ENCODE results near the gene PRR22. TPM values are rescaled to one million over a fixed set of nuclear protein-coding genes. Genes with fewer than 3 reads are reported as not detected.

Gene PRR22
- total RNA-seq, 1 experiment from 2014 or later = 5.6 TPM

- H3K4me1 ChIP-seq (ENCODE audit: insufficient read depth, low read length) = no peaks in the 10 kb centered on the region; the same call in 1 of the 2 replicates
- ChIA-PET CTCF (interaction anchor here (2.2 kb wide), 1 partner anchor 18 kb away, joined by 16 read pairs; no protein-coding TSS in a partner anchor), POLR2A (ENCODE audit: unreplicated experiment) (no interaction called here)
These were observed 37.1 kb upstream of the PRR22 start for GRCh38 chr19:5821521-5822180.

GRCh38 chr19:5820785-5821184 is 36.2 kb upstream of the PRR22 start:
- DNase-seq (no peak), ATAC-seq (no peak)
- H3K27ac ChIP-seq (ENCODE audit: low read length) = no peak overlapping the region
- H3K4me1 ChIP-seq (ENCODE audit: insufficient read depth, low read length) = no peaks in the 10 kb centered on the region
- H3K4me2 ChIP-seq (ENCODE audit: low read length) = no peak overlapping the region
- POLR2A ChIA-PET (ENCODE audit: unreplicated experiment) = no interaction called here
- H2AFZ ChIP-seq (ENCODE audit: low read length) = no peak overlapping the region
- BruUV-seq (replicated peaks) = no TSS peak
- H3K36me3 ChIP-seq (ENCODE audit: low read depth, low read length) = no peaks in the 10 kb centered on the region
- no peaks in the 10 kb centered on the region for H3K9me2 ChIP-seq (replicated peaks; ENCODE audit: low read length)
- no peaks in the 10 kb centered on the region for H3K27me3 ChIP-seq (ENCODE audit: low read length)
- no peaks in the 10 kb centered on the region for H3K79me2 ChIP-seq (ENCODE audit: low read length)
- H3K4me3 ChIP-seq (ENCODE audit: low read length) = no peak overlapping the region
- H4K20me1 ChIP-seq (ENCODE audit: low read length) = no peaks in the 10 kb centered on the region
- H3K9me3 ChIP-seq (ENCODE audit: low read length) = no peaks in the 10 kb centered on the region
- no peaks in the 10 kb centered on the region for H3F3A ChIP-seq (ENCODE audit: low read length, unreplicated experiment)
- intact Hi-C loops (cut with micrococcal nuclease) = loop anchor here (5.0 kb wide), 1 partner anchor 72 kb away; no protein-coding TSS in a partner anchor
- TF ChIP-seq EZH2phosphoT487 (IDR thresholded peaks at IDR 0.05; ENCODE audit: borderline replicate concordance, low read length) (no peak), CTCF (conservative IDR thresholded peaks at IDR 0.05; ENCODE audit: low read depth, low read length) (no peak), EZH2 (IDR thresholded peaks at IDR 0.05; ENCODE audit: low read length, unreplicated experiment) (no peak)
- H3K9ac ChIP-seq (ENCODE audit: low read length) = no peak overlapping the region
- CTCF ChIA-PET = interaction anchor here (0.6 to 1.4 kb wide), 4 partner anchors 17 to 989 kb away, joined by 4 to 17 read pairs (median 8); no protein-coding TSS in a partner anchor

More at GRCh38 chr19:5821521-5822180, 37.1 kb upstream of the PRR22 start:
- no TSS peak for BruUV-seq (replicated peaks)
- Histone ChIP-seq H3K4me3 (ENCODE audit: low read length) (no peak overlapping the region), H3K27me3 (ENCODE audit: low read length) (no peaks in the 10 kb centered on the region), H3K36me3 (ENCODE audit: low read depth, low read length) (no peaks in the 10 kb centered on the region), H2AFZ (ENCODE audit: low read length) (no peak overlapping the region), H3K27ac (ENCODE audit: low read length) (no peak overlapping the region), H3K79me2 (ENCODE audit: low read length) (no peaks in the 10 kb centered on the region), H3K9ac (ENCODE audit: low read length) (no peak overlapping the region), H3K4me2 (ENCODE audit: low read length) (no peak overlapping the region), H4K20me1 (ENCODE audit: low read length) (no peaks in the 10 kb centered on the region), H3K9me2 (replicated peaks; ENCODE audit: low read length) (no peaks in the 10 kb centered on the region), H3K9me3 (ENCODE audit: low read length) (no peaks in the 10 kb centered on the region), H3F3A (ENCODE audit: low read length, unreplicated experiment) (no peaks in the 10 kb centered on the region)
- DNase-seq (no peak), ATAC-seq (no peak)
- TF ChIP-seq EZH2phosphoT487 (IDR thresholded peaks at IDR 0.05; ENCODE audit: borderline replicate concordance, low read length) (no peak), EZH2 (IDR thresholded peaks at IDR 0.05; ENCODE audit: low read length, unreplicated experiment) (no peak), CTCF (conservative IDR thresholded peaks at IDR 0.05; ENCODE audit: low read depth, low read length) (no peak)
- intact Hi-C loops (cut with micrococcal nuclease) = loop anchor here (5.0 kb wide), 1 partner anchor 71 kb away; no protein-coding TSS in a partner anchor

- Histone ChIP-seq H3K79me2 (ENCODE audit: low read length) (no peaks in the 10 kb centered on the region), H4K20me1 (ENCODE audit: low read length) (no peaks in the 10 kb centered on the region), H3K27ac (ENCODE audit: low read length) (no peak overlapping the region), H3K4me3 (ENCODE audit: low read length) (no peak overlapping the region), H3K9me3 (ENCODE audit: low read length) (no peaks in the 10 kb centered on the region), H3K4me1 (ENCODE audit: insufficient read depth, low read length) (no peaks in the 10 kb centered on the region), H3K9me2 (replicated peaks; ENCODE audit: low read length) (no peaks in the 10 kb centered on the region), H3K4me2 (ENCODE audit: low read length) (no peak overlapping the region), H3F3A (ENCODE audit: low read length, unreplicated experiment) (no peaks in the 10 kb centered on the region), H3K27me3 (ENCODE audit: low read length) (no peaks in the 10 kb centered on the region), H3K36me3 (ENCODE audit: low read depth, low read length) (no peaks in the 10 kb centered on the region), H3K9ac (ENCODE audit: low read length) (no peak overlapping the region), H2AFZ (ENCODE audit: low read length) (no peak overlapping the region)
- CTCF ChIA-PET = no interaction called here
- ATAC-seq (no peak), DNase-seq (no peak)
- intact Hi-C loops (cut with micrococcal nuclease) = no loop called here
- TF ChIP-seq EZH2 (IDR thresholded peaks at IDR 0.05; ENCODE audit: low read length, unreplicated experiment) (no peak), EZH2phosphoT487 (IDR thresholded peaks at IDR 0.05; ENCODE audit: borderline replicate concordance, low read length) (no peak), CTCF (conservative IDR thresholded peaks at IDR 0.05; ENCODE audit: low read depth, low read length) (no peak)
- POLR2A ChIA-PET (ENCODE audit: unreplicated experiment) = no interaction called here
- no TSS peak for BruUV-seq (replicated peaks)
These were observed 34.0 kb upstream of the PRR22 start for GRCh38 chr19:5818594-5818993.
